ENCODE measurements around the gene PNLDC1.

Gene PNLDC1, protein sequence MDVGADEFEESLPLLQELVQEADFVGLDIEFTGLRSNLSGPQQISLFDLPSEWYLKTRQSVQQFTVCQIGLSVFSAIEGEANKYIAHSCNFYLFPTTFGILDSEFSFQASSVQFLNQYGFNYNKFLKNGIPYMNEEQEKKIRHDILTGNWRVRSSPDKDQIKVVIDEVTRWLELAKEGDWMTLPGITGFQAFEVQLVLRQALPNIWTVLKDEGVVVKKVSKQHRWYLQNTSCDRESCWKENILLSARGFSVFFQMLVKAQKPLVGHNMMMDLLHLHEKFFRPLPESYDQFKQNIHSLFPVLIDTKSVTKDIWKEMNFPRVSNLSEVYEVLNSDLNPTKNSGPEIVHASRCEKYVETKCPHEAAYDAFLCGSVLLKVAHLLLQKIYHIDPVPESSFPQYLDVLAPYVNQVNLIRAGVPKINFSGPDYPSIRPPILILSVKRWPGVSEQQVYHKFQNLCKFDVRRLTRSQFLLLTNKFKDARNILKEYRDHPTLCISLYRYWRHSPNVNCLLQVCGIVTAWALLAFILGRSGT

DNA sequence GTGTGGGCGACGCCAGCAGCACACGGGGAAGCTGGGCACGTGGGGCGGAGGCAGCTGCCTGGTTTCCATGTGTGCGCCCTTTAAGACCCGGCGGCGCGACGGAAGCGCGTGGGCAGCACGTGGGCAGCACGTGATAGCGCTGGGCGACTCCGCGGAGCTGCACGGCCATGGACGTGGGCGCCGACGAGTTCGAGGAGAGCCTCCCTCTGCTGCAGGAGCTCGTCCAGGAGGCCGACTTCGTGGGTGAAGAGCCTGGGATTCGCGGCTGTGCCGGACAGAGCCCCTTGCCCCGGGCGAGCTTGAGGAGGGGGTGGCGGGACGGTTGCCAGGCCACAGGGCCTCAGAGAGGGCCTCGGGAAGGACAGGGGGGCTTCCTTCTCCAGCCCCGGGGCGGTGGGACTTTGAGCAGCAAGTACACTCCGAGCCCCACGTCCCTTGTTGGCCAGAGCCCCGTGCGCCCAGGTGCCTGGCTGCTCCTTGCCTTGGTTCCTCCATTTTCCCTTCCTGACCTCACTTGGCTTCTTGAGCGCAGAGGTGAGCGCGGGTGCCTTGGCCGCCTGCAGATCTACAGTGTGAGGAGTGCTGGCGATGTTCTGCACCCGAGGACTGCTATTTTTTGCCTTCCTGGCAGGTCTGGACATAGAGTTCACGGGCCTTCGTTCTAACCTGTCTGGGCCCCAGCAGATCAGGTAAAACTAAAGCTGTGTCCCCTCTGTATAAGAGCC lies at the start of gene PNLDC1:
PNLDC1 (plus strand) TSS at position 136 of the 725 bp plus-strand sequence; CDS start at position 168, 32 bp downstream.
- no peak for DNase-seq

DNA sequence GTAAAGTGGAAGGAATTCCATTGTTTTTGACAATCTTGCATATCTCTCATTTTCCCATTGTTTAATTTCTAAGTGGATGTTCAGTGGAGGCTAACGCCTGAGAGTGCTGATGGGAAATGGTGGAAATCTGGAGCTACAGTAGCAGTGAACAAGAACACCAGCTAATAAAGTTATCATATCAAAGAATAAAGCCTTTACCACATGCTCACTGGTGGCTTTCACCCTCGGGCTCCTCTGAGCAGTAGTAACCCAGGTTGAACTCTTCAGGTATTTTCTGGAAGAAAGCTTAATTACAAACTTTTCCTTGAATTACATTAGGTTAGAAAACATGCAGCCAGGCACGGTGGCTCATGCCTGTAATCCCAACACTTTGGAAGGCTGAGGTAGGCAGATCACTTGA lies 48.6 kb upstream of the PNLDC1 start:
- DNase-seq, result no peak

DNA sequence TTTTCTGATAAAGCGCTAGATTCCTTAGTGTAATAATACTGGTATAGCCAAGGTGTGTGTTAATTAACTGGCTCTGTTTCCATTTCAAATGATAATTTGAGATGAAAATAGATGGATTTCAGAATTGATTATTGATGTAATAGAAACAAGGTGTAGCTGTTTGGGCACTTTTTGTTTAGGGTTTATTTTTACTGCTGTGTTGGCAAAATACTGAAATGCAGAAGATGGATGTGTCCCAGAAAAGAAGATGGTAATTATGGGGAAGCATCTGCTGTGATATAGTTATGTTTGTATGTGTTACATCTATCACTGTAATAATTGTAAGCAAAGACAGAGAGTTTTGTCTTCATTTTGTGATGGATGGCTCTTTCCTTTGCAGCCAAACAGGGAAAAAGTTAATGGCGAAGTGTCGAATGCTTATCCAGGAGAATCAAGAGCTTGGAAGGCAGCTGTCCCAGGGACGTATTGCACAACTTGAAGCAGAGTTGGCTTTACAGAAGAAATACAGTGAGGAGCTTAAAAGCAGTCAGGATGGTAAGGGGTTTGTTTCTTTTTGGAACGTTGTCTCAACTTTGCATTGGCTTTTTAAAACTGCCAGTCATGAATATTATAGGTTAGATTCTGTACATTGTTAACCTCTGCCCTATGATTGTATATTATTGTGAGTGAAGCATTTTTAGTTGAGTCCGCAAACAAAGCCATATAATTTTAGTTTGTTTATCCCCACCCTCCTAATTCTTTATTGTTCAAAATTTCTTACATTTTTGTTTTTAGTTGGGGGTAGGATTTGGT lies 46.8 kb upstream of the PNLDC1 start:
- DNase-seq, result peak; percentile 10

DNA sequence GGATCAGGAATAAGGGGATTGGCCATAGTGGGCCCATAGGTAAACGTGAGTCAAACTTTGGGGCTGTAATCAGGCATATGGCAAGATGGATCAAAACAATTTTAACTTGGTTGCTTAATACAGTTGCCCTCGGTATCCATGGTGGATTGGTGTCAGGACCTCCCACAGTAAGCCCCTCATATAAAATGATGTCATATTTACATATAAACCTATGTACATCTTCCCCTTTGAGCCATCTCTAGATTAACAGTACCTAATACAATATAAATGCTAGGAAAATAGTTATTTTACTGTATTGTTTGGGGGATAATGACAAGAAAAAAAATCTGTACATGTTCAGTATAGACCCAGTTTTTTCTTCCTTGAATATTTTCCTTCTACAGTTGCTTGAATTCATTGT lies 45.7 kb upstream of the PNLDC1 start:
- no peak for DNase-seq

DNA sequence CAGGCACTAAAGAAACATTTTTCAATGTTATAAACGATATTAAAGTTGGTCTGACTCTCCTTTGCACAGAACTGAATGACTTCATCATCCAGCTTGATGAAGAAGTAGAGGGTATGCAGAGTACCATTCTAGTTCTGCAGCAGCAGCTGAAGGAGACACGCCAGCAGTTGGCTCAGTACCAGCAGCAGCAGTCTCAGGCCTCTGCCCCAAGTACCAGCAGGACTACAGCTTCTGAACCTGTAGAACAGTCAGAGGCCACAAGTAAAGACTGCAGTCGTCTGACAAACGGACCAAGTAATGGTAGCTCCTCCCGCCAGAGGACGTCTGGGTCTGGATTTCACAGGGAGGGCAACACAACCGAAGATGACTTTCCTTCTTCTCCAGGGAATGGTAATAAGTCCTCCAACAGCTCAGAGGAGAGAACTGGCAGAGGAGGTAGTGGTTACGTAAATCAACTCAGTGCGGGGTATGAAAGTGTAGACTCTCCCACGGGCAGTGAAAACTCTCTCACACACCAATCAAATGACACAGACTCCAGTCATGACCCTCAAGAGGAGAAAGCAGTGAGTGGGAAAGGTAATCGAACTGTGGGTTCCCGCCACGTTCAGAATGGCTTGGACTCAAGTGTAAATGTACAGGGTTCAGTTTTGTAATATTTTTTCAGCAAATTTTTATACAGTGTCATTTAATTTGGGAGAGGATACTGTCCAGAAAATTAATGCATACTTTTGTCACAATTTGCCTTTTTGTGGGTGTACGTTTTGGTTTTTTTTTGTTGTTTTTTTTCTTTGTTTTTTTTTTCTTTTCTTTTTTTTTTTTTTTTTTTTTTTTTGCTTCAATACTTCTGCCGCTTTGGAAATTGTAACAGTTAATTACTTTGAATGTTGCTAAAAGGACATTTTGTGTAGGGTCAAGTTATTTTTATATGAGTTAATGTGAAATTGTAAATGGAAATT lies 44.8 kb upstream of the PNLDC1 start:
- DNase-seq, result no peak

DNA sequence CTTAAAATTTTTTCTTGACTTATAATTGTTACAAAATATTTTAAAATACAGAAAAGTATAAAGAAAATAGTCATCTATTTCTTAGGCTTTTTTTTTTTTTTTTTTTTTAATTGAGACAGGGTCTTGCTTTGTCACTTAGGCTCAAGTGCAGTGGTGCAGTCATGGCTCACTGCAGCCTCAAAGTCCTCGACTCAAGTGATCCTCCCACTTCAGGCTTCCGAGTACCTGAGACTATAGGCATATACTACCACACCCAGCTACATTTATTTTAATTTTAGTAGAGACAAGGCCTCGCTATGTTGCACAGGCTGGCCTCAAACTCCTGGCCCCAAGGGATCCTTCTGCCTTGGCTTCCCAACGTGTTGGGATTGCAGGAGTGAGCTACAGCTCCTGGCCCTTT lies 43.6 kb upstream of the PNLDC1 start:
- DNase-seq, result no peak

DNA sequence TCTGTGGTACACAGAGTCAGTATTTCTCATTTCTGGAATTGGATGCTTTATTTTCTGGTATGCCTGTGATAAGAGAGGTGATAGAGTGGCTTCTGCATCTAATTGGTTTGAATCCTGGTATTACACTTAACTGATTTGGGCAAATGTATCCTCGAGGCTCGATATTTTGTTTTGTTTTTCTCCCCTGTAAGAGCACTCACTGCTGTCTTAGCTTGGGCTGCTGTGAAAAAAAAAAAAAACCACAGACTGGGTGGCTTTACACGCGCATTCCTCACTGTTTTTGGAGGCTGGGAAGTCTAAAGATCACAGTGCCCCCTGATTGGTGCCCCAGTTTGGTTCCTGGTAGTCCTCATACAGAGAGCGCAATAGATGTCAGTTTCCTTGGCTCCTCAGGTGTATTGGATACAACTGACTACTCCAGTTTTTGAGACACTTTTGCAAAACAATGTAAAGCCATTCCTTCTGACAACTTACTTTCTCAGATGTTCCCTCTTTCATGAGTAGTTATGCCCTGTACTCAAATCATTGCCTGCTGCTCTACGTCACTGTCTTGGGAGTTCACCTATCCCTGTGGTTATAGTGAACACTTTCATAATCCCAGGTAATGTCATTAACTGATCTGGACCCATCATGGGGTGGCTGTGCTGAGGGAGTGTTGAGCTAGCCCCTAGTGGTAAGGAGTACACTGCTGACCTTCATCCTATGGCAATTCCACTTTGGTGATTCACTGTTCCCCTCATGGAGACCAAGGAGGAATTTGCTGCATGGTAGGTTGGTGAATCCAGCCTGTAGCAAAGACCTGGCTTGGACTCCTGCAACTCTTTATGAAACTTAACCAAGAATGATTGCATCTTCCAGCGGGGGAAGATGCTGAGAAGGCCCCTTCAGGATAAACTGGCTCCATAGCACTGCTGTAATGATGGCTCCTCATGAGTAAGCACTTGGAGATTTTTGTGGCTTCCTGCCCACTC lies 41.8 kb upstream of the PNLDC1 start:
- no peak for DNase-seq

DNA sequence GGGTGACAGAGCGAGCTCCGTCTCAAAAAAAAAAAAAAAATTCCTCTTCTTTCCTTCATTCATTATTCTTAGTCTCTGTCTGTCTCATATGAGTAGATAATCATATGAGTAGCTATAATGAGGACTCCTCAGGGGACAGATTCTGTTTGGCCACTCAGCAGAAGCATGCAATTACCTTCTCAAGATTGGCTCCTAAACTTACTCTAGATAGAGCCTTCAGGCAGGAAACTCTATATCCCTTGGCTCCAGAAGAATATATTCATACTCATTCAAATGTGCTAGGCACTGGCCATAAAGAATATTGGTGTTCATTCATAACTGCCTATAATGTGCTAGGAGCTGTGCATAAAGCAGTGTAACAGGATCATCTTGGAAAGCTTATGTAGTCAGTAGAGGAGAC lies 40.4 kb upstream of the PNLDC1 start:
- DNase-seq, result peak; percentile 6

DNA sequence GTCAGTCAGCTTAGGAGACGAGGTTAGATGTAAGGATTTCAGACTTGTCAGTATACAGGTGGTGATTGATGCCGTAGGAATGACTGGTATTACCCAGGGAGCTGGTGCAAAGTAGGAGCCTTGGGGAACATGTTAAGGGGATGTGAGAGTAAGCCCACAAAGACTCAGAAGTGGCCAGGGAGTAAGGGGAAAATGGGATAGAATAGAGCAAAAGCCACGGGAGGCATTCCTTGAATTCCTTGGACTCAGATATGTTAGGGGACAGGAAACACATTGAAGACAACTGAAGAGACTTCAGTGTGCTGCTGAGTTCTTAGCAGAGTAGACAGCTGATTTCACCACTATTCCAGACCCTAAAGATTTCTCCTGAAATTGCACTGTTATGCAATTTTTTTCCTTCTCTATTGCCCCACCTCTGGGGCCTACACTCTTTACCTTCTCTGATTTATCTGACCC lies 39.4 kb upstream of the PNLDC1 start:
- no peak for DNase-seq

DNA sequence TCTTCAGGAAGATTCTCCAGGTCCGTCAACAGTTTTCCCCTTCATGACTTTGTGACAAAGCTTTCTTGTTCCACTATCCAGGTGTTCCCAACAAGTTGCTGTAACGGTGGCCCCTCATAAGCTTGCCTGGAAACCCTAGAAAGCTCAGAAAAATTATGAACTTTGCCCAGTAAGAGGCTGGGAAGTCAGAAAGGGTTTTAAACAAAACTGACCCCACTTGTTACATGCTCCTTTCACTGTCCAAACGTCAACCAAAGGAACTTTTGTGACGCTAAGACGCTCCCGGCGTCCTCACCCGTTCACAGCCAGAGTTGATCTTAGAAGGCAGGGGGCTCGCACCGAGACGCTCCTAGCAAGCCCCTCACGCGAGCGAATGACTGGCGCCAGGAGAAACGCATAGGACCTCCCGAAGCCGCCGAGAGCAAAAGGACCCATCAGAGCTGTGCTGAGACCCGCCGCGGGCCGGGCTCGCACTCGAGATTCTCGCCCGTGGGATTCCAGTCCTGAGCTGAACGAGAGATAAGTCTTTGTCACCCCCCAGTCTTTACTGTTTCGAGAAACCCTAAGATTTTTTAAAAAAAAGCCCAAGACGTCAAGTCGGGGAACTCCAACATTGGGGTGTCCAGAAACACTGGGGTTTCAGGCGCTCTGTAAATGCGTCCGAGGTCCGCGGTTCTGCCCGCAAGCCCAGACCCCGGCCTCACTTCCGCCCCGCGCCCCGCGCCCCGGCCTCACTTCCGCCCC lies 38.8 kb upstream of the PNLDC1 start:
- peak; percentile 17 for DNase-seq

DNA sequence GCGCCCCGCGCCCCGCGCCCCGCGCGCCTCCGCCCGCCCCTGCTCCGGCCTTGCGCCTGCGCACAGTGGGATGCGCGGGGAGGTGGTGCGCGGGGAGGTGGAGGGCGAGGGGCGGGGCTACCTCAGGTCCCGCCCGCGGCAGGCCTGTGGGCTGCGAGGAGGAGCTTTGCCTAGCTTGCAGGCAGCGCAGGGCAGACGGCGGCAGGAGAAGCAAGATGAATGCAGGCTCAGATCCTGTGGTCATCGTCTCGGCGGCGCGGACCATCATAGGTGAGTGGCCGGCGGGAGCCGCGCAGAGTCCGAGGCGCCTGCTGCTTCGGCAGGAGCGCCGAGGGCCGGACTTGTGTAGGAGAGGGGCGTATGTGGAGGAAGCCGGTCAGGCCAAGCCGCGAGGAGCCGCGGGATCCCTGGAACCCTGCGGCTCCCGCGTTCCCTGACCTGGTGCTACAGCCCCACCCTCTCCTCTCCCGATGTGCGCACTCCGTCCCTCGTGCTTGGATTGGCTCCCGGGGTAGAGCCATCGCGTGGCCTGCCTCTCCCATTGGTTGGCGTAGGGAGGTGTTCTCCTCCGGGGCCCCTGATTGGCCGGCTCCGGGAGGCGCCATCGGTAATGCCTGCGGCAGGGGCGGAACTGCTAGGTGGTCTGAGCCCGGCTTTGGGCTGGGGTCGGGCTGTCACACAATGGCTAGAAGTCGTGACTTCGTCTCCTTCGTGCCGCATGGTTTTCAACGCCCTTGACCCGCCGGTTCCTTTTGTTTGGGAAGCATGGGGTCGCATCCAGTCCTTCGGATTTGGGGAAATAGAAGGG lies 38.0 kb upstream of the PNLDC1 start, which contains the start of gene ACAT2:
ACAT2 (plus strand) TSS at position 173 of the 808 bp plus-strand sequence; CDS start at position 216, 43 bp downstream.
- DNase-seq, result peak; percentile 88

DNA sequence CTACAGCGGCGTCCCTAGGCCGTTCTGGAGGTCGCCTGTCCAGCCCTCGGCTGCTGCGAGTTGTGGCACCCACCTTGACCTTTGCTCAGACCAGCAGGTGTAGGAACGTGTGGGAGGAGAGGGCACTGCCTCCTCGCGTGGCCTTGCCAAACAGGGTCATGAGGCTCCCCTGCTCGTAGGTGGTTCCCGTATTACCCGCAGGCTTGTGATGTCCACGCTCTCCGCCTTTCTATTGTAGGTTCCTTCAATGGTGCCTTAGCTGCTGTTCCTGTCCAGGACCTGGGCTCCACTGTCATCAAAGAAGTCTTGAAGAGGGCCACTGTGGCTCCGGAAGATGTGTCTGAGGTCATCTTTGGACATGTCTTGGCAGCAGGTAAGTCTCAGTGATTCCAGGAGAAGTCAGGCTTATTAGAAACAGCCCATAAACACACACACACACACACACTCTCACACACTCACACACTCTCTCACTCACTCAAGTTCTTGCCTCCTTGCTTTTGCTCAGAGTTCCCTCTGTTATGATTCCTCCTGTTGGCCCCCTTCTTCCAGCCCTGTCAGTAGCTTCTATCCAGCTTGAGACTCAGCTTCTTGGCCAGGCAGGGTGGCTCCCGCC lies 37.3 kb upstream of the PNLDC1 start:
- DNase-seq, result no peak

DNA sequence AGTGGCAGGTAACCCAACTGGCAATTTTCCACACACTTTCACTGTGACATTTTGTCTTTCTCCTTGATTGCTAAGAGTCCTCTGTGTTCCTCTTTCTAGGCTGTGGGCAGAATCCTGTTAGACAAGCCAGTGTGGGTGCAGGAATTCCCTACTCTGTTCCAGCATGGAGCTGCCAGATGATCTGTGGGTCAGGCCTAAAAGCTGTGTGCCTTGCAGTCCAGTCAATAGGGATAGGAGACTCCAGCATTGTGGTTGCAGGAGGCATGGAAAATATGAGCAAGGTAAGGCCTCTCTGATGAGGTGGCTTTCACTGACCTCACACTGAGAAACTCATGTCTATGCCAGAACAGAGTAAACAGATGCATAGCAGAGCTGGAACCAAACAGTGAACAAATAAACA lies 33.2 kb upstream of the PNLDC1 start:
- DNase-seq, result no peak

DNA sequence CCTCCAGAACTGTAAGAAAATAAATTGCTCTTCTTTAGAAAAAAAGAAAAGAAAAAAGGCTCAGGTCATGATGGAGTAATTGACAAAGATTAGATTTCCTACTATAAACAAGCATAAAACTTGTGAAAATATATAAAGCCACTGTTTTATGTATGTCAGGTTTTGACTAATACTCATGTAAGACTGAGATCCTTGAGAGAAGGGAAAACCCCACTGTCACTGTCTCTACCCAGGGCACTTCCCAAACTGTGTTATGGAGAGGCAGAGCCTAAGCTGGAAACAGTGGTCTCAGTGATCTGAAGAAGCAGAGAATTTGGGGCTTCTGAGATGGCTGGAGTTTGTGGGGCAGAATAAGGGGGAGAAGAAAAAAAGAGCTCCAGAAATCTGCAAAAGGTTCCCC lies 30.6 kb upstream of the PNLDC1 start:
- DNase-seq, result no peak

DNA sequence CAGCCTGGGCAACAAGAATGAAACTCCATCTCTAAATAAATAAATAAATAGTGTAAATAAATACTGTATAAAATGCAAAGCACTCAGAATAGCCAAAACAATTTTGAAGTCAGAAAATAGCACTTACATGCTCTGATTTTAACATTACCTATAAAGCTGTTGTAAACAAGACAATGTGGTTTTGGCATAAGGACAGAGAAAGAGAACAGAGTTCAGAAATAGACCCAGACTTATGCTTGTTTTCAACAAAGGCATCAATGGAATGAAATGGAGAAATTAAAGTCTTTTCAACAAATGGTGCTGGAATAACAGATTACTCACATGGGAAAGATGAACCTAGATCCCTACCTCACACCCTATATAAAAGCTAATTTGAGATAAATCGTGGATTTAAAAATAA lies 27.9 kb upstream of the PNLDC1 start:
- no peak for DNase-seq

DNA sequence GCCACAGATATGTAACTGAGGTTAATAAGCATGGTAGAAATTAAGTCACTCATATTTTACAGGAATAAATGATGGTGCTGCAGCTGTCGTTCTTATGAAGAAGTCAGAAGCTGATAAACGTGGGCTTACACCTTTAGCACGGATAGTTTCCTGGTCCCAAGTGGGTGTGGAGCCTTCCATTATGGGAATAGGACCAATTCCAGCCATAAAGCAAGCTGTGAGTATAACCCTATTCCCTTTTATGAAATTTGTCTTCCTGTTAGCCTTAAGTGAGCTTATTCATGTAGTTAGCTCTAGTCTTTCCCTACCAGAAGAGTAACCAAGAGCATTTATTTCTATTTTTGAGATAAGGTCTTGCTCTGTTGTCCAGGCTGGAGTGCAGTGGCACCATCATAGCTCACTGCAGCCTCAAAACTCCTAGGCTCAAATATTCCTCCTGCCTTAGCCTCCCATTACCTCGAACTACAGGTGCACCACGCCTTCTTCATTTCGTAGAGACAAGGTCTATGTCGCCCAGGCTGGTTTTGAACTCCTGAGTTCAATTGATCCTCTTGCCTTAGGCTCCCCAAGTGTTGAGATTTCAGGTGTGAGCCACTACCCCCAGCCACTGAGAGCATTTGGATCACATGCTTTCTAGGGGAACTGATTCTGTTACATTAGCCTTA lies 22.7 kb upstream of the PNLDC1 start:
- DNase-seq, result no peak

DNA sequence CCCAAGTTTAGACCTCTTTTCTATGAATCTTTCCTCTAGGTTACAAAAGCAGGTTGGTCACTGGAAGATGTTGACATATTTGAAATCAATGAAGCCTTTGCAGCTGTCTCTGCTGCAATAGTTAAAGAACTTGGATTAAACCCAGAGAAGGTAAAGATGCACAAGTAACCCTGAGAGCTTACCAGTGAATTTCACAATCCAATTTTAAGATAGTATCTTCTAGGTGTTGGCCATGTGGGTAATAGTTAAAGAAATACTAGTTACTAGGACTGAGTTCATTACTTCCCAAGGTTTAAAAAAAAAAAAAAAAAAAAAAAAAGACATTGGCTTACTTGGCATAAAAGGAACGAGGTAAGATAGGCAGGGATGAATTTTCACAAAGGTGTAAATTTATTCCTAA lies 21.9 kb upstream of the PNLDC1 start:
- no peak for DNase-seq

DNA sequence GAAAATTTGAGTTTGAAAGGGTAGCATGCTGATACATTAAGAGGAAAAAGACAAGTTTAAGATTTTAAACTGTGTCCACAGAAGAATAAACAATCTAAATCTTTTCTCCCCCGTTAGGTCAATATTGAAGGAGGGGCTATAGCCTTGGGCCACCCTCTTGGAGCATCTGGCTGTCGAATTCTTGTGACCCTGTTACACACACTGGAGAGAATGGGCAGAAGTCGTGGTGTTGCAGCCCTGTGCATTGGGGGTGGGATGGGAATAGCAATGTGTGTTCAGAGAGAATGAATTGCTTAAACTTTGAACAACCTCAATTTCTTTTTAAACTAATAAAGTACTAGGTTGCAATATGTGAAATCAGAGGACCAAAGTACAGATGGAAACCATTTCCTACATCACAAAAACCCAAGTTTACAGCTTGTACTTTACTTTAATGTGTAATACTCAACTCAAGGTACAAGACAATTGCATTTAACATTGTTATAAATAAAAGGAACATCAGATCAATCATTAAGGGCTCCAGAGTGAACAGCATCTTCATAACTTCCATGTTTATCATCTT lies 21.5 kb upstream of the PNLDC1 start:
- DNase-seq, result no peak

Measured in NCI-H2227 treated with DMSO at 0.1 percent for 48 hours (cell line).